Endodermal cell (in vitro differentiated cells): ENCODE data around the gene DNAAF8. TPM values are rescaled to one million over a fixed set of nuclear protein-coding genes. Genes with fewer than 3 reads are reported as not detected.

ENCODE experiments used
- DNase-seq: peaks from one replicate; pipeline ENCODE4 v3.0.0-alpha.2; 2017
- H3K27ac ChIP-seq: 2 replicates; pipeline ENCODE4 v1.5.1; 2013; ENCODE audit warnings: mild to moderate bottlenecking, low read depth, low read length, moderate library complexity
- H3K27me3 ChIP-seq: 2 replicates; pipeline ENCODE4 v1.6.1; 2013; ENCODE audit warnings: mild to moderate bottlenecking, low read length, moderate library complexity; ENCODE audit not compliant: insufficient read depth, control insufficient read depth, poor library complexity, severe bottlenecking
- H3K36me3 ChIP-seq: 2 replicates; pipeline ENCODE4 v1.7.0; 2013; ENCODE audit warnings: mild to moderate bottlenecking, low read length, moderate library complexity; ENCODE audit not compliant: control insufficient read depth, insufficient read depth
- H3K4me1 ChIP-seq: one replicate; pipeline ENCODE4 v1.7.0; 2013; ENCODE audit warnings: low read length; ENCODE audit not compliant: control insufficient read depth, insufficient read depth
- H3K4me3 ChIP-seq: 2 replicates; pipeline ENCODE4 v1.5.1; 2013; ENCODE audit warnings: mild to moderate bottlenecking, low read length, moderate library complexity
- H3K9ac ChIP-seq: 2 replicates; pipeline ENCODE4 v1.6.1; 2013; ENCODE audit warnings: mild to moderate bottlenecking, low read length, moderate library complexity; ENCODE audit not compliant: poor library complexity, severe bottlenecking; ENCODE audit errors: extremely low read depth
- H3K9me3 ChIP-seq: 2 replicates; pipeline ENCODE4 v1.6.1; 2013; ENCODE audit warnings: mild to moderate bottlenecking, low read length, moderate library complexity; ENCODE audit not compliant: control insufficient read depth
- H3K27ac Mint-ChIP-seq: 2 replicates; pipeline ENCODE4 v1.8.0; 2020; ENCODE audit warnings: mixed read lengths
- H3K27me3 Mint-ChIP-seq: 2 replicates; pipeline ENCODE4 v1.8.0; 2021; ENCODE audit warnings: mild to moderate bottlenecking, mixed read lengths; ENCODE audit not compliant: insufficient read depth
- H3K36me3 Mint-ChIP-seq: 2 replicates; pipeline ENCODE4 v1.8.0; 2020; ENCODE audit warnings: low read depth, mixed read lengths
- H3K4me1 Mint-ChIP-seq: 2 replicates; pipeline ENCODE4 v1.8.0; 2020; ENCODE audit warnings: mixed read lengths
- H3K4me3 Mint-ChIP-seq: 2 replicates; pipeline ENCODE4 v1.8.0; 2020; ENCODE audit warnings: mild to moderate bottlenecking, moderate library complexity, mixed read lengths
- H3K9me3 Mint-ChIP-seq: 2 replicates; pipeline ENCODE4 v1.8.0; 2020; ENCODE audit warnings: mild to moderate bottlenecking, mixed read lengths
- CTCF ChIP-seq: fragments of 200-600 bp; sonication (generic); conservative IDR thresholded peaks from 2 replicates; pipeline ENCODE4 v1.5.0; 2021; ENCODE audit warnings: antibody characterized with exemption, mild to moderate bottlenecking
- WGBS, 2 experiments: methylation state at CpG; one replicate each; pipeline versions ENCODE4 v1.1.5 to v1.1.7; 2013; ENCODE audit warnings: missing lambda C conversion rate in 2 of 2, mixed read lengths in 1 of 2; ENCODE audit not compliant: insufficient coverage in 1 of 2, insufficient read length in 1 of 2; 5-methylcytosine and 5-hydroxymethylcytosine counted together
- total RNA-seq, 2 donors: library from RNA; stranded (reverse); fragmentation: NEBNext Ultra II Directional in 1 of 2; extraction: Animal tissue kit (Norgen Biotek cat#: 25700) in 1 of 2; gene quantifications; 2 replicates in 1 of 2; 3 replicates in 1 of 2; pipeline ENCODE4 v1.2.1, GENCODE V29; 2021

Gene DNAAF8
- total RNA-seq, 2 donors from 2014 or later: 0.35 to 0.64 TPM

DNA sequence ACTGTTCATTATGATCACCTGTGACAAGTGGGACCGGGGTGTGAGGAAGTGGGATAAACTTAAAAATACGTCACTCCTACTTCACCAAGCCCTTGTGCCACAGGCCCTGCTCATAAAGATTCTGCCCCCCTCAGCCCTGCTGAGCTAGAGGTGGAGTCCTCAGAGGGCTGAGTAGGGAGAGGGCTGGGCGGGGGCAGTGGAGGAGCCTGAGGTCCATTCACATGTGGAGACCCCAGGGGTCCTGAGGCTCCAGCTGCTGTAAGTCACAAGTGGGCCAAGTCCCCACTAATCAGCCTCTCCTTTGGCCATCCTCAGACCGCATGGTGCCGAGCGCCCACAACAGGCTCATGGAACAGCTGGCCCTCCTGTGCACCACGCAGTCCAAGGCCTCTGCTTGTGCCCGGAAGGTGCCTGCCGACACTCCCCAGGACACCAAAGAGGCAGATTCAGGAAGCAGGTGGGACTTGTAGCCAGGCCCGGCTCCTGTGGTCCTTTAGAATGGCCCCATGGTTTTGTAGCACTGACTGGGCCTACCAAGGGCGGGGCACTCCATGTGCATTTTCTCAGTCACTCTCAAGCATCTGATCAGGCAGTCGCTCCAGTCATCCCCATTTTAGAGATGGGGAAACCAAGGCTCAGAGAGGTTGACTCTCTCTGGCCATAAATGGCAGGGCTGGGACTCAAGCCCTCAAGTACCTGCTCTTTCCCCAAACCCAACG, 10.4 kb downstream of the DNAAF8 start:
- DNase-seq: no peak
- Histone ChIP-seq H3K4me3 (no peak overlapping the region), H3K9me3 (no peaks in the 10 kb centered on the region), H3K36me3 (no peaks in the 10 kb centered on the region), H3K27ac (no peak overlapping the region), H3K27me3 (no peaks in the 10 kb centered on the region), H3K4me1 (no peaks in the 10 kb centered on the region), H3K9ac (no peak overlapping the region)
- Mint-ChIP-seq H3K27me3 (peaks cover 1% of the 10 kb centered on the region), H3K27ac (no peak overlapping the region), H3K4me3 (no peak overlapping the region), H3K36me3 (peaks cover 2% of the 10 kb centered on the region), H3K9me3 (no peaks in the 10 kb centered on the region), H3K4me1 (no peaks in the 10 kb centered on the region)
- TF ChIP-seq CTCF: no peak
- 79 to 84% methylated on average over 7 to 11 of the region's 13 CpGs for WGBS, 2 experiments

GRCh38 chr16:4745274-4745569, 10.9 kb downstream of the DNAAF8 start:
- peak; percentile 69 for DNase-seq

GRCh38 chr16:4746215-4746614, 11.9 kb downstream of the DNAAF8 start:
- no peaks in the 10 kb centered on the region for H3K27me3 ChIP-seq
- no peak for TF ChIP-seq CTCF
- H3K4me1 Mint-ChIP-seq: no peaks in the 10 kb centered on the region
- H3K36me3 Mint-ChIP-seq: peaks cover 8% of the 10 kb centered on the region
- DNase-seq: no peak
- no peaks in the 10 kb centered on the region for H3K9me3 Mint-ChIP-seq
- no peak overlapping the region for H3K9ac ChIP-seq
- no peak overlapping the region for H3K4me3 ChIP-seq
- no peaks in the 10 kb centered on the region for H3K4me1 ChIP-seq
- H3K27ac ChIP-seq: no peak overlapping the region
- no peak overlapping the region for H3K4me3 Mint-ChIP-seq
- H3K27ac Mint-ChIP-seq: no peak overlapping the region
- H3K9me3 ChIP-seq: no peaks in the 10 kb centered on the region
- 93 to 97% methylated on average over 6 to 8 of the region's 8 CpGs for WGBS, 2 experiments
- H3K27me3 Mint-ChIP-seq: peaks cover 1% of the 10 kb centered on the region
- H3K36me3 ChIP-seq: peaks cover 6% of the 10 kb centered on the region

More at GRCh38 chr16:4745274-4745569, 10.9 kb downstream of the DNAAF8 start:
- Histone ChIP-seq H3K9me3 (no peaks in the 10 kb centered on the region), H3K27me3 (no peaks in the 10 kb centered on the region), H3K4me1 (no peaks in the 10 kb centered on the region), H3K36me3 (no peaks in the 10 kb centered on the region), H3K27ac (no peak overlapping the region), H3K9ac (no peak overlapping the region), H3K4me3 (no peak overlapping the region)
- Mint-ChIP-seq H3K27ac (no peak overlapping the region), H3K9me3 (no peaks in the 10 kb centered on the region), H3K4me3 (no peak overlapping the region), H3K4me1 (no peaks in the 10 kb centered on the region), H3K36me3 (peaks cover 2% of the 10 kb centered on the region), H3K27me3 (peaks cover 1% of the 10 kb centered on the region)
- TF ChIP-seq CTCF: no peak
- 94% methylated on average over 3 of the region's 3 CpGs; no CpG with 5 or more reads in 1 of the 2 experiments for WGBS, 2 experiments
